ENCODE data around the gene MS4A7. TPM values are rescaled to one million over a fixed set of nuclear protein-coding genes. Genes with fewer than 3 reads are reported as not detected.

Gene MS4A7
- total and polyA plus RNA-seq, 2 experiments from 2014 or later = not detected

DNA sequence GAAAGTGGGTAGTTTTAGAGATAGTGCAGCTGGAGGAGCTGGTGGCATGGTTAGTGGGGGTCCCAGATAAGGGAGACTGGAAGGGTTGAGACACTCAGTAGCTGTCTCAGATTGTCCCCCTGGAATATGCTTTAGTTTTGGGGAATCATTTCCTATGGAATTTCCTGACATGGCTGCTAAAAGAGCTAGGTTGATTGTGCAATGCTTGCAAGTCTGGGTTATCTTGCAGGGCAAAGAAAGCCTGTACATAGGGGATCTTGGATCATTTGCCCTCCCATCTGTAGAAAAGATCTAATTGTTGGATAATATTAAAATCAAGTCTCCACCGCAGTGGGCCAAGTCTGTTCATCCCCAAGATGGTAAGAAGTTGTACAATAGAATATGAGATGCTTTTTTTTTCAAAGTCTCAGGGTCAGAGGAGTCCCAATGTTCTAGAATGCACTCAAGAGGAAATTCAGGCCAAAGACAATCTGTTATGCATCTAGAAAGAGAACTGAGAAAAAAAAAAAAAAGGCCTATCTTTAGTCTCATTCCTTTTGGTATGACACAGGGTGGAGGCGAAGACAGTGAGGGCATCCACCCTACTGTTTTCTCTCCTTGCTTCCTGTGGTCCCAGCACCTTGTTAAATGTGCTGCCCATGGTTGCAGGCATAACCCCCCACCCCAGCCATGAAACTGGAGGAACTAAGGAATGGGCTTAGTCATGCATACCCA lies 31.1 kb upstream of the MS4A7 start:
- no peak for TF ChIP-seq EZH2phosphoT487 (IDR thresholded peaks at IDR 0.05; ENCODE audit: insufficient read depth, low read depth)
- TF ChIP-seq EZH2 (IDR thresholded peaks at IDR 0.05; ENCODE audit: insufficient read depth, poor library complexity, severe bottlenecking) = no peak
- Histone ChIP-seq H3K9me2 (ENCODE audit: insufficient read depth) (no peaks in the 10 kb centered on the region), H3F3A (ENCODE audit: insufficient read depth) (no peaks in the 10 kb centered on the region), H3K9me3 (ENCODE audit: low read depth) (no peaks in the 10 kb centered on the region), H3K79me2 (ENCODE audit: insufficient read depth) (no peaks in the 10 kb centered on the region), H3K4me1 (ENCODE audit: insufficient read depth) (no peaks in the 10 kb centered on the region), H3K9ac (no peak overlapping the region), H3K4me3 (no peak overlapping the region), H4K20me1 (ENCODE audit: insufficient read depth) (no peaks in the 10 kb centered on the region), H3K36me3 (ENCODE audit: low read depth) (no peaks in the 10 kb centered on the region), H3K27ac (no peak overlapping the region), H3K4me2 (ENCODE audit: unreplicated experiment) (no peak overlapping the region), H3K27me3 (replicated peaks; ENCODE audit: insufficient read depth) (no peaks in the 10 kb centered on the region), H2AFZ (no peak overlapping the region)
- 33 to 37% methylated on average over 2 of the region's 2 CpGs for WGBS, 2 experiments (ENCODE audit: low coverage in 1 of 2, low lambda C conversion rate in 2 of 2, missing lambda C conversion rate in 2 of 2)
- in situ Hi-C loops (cut with MboI) = no loop called here
- no peak for DNase-seq

DNA sequence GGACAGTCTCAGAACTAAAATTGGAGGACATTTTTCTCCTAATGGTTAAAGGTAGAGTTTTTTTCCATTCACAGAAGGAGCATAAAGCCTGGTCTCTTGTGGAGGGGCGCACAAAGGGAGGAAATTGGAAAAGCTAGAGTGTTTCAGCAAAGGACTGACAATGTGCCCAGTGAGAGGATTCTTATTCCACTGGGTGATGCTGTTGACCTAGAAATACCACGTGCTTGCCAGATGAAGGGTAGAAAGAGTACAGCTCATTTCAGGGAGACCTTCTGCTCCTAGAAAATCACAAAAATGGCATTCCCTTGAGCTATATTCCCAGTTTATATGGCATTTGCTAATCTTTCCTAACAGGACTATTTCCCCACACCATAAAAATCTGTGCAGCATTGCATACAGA lies 30.2 kb upstream of the MS4A7 start:
- no peak for TF ChIP-seq EZH2 (IDR thresholded peaks at IDR 0.05; ENCODE audit: insufficient read depth, poor library complexity, severe bottlenecking)

DNA sequence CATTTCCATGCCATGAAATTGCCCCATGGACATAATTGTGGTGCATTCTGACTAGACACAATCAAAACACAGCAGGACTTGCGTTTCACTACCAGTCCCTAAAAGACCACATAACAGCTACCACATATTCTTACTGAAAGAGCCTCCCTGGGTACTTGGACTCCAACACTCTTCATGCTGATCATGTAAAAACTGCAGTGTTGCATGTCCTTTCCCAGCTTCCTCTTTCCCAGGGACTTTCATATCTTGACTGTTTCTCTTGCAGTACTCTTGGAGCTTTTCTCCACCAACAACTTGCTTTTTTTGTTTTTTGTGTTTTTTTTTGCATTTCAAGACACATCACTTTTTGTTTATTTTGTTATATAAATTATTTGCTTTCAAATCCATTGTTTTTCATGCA lies 28.3 kb upstream of the MS4A7 start:
- TF ChIP-seq EZH2phosphoT487 (IDR thresholded peaks at IDR 0.05; ENCODE audit: insufficient read depth, low read depth) (no peak), EZH2 (IDR thresholded peaks at IDR 0.05; ENCODE audit: insufficient read depth, poor library complexity, severe bottlenecking) (no peak)
- Histone ChIP-seq H3K27me3 (replicated peaks; ENCODE audit: insufficient read depth) (no peaks in the 10 kb centered on the region), H3K4me3 (no peak overlapping the region), H3K9me2 (ENCODE audit: insufficient read depth) (no peaks in the 10 kb centered on the region), H3K4me2 (ENCODE audit: unreplicated experiment) (no peak overlapping the region), H3K27ac (no peak overlapping the region), H3K79me2 (ENCODE audit: insufficient read depth) (no peaks in the 10 kb centered on the region), H3F3A (ENCODE audit: insufficient read depth) (no peaks in the 10 kb centered on the region), H3K9me3 (ENCODE audit: low read depth) (no peaks in the 10 kb centered on the region), H2AFZ (no peak overlapping the region), H3K36me3 (ENCODE audit: low read depth) (no peaks in the 10 kb centered on the region), H3K4me1 (ENCODE audit: insufficient read depth) (no peaks in the 10 kb centered on the region), H4K20me1 (ENCODE audit: insufficient read depth) (no peaks in the 10 kb centered on the region), H3K9ac (no peak overlapping the region)
- WGBS, 2 experiments (ENCODE audit: low coverage in 1 of 2, low lambda C conversion rate in 2 of 2, missing lambda C conversion rate in 2 of 2) = 7 to 30% methylated on average over 1 of the region's 1 CpG
- in situ Hi-C loops (cut with MboI) = no loop called here
- DNase-seq = no peak

More for the DNA sequence above, 30.2 kb upstream of the MS4A7 start:
- no peaks in the 10 kb centered on the region for H3K79me2 ChIP-seq (ENCODE audit: insufficient read depth)
- no peaks in the 10 kb centered on the region for H4K20me1 ChIP-seq (ENCODE audit: insufficient read depth)
- no peaks in the 10 kb centered on the region for H3F3A ChIP-seq (ENCODE audit: insufficient read depth)
- no peak overlapping the region for H3K27ac ChIP-seq
- no peaks in the 10 kb centered on the region for H3K9me2 ChIP-seq (ENCODE audit: insufficient read depth)
- H2AFZ ChIP-seq = no peak overlapping the region
- no peaks in the 10 kb centered on the region for H3K9me3 ChIP-seq (ENCODE audit: low read depth)
- H3K36me3 ChIP-seq (ENCODE audit: low read depth) = no peaks in the 10 kb centered on the region
- no peaks in the 10 kb centered on the region for H3K27me3 ChIP-seq (replicated peaks; ENCODE audit: insufficient read depth)
- H3K4me2 ChIP-seq (ENCODE audit: unreplicated experiment) = no peak overlapping the region
- H3K9ac ChIP-seq = no peak overlapping the region
- 13 to 19% methylated on average over 2 of the region's 2 CpGs for WGBS, 2 experiments (ENCODE audit: low coverage in 1 of 2, low lambda C conversion rate in 2 of 2, missing lambda C conversion rate in 2 of 2)
- no peaks in the 10 kb centered on the region for H3K4me1 ChIP-seq (ENCODE audit: insufficient read depth)
- no peak for DNase-seq
- in situ Hi-C loops (cut with MboI) = no loop called here
- H3K4me3 ChIP-seq = no peak overlapping the region

DNA sequence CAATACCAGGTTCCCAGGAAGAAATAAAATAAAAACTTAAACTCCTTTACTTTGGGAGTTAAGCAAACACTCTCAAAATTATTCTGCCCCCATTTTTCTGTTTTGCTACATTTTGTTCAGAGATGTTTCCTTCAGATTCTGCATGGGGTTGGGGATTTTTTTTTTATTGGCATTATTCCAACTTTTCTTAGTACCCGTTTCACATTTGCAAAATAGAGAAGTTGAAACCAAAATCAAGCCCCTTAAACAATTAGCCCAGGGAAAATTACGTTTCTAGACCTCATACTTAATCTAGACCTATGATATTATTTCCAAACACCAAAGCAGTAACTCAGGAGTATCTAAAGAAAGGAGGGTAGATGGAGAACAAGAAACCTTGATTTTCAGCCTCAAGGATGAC lies 20.6 kb upstream of the MS4A7 start:
- Histone ChIP-seq H3K4me2 (ENCODE audit: unreplicated experiment) (no peak overlapping the region), H3K9me3 (ENCODE audit: low read depth) (no peaks in the 10 kb centered on the region), H3K79me2 (ENCODE audit: insufficient read depth) (no peaks in the 10 kb centered on the region), H3K27me3 (replicated peaks; ENCODE audit: insufficient read depth) (no peaks in the 10 kb centered on the region), H3K9ac (no peak overlapping the region), H3K9me2 (ENCODE audit: insufficient read depth) (no peaks in the 10 kb centered on the region), H3K36me3 (ENCODE audit: low read depth) (no peaks in the 10 kb centered on the region), H2AFZ (no peak overlapping the region), H3K4me3 (no peak overlapping the region), H3K27ac (no peak overlapping the region), H3F3A (ENCODE audit: insufficient read depth) (no peaks in the 10 kb centered on the region), H3K4me1 (ENCODE audit: insufficient read depth) (no peaks in the 10 kb centered on the region), H4K20me1 (ENCODE audit: insufficient read depth) (no peaks in the 10 kb centered on the region)
- TF ChIP-seq EZH2 (IDR thresholded peaks at IDR 0.05; ENCODE audit: insufficient read depth, poor library complexity, severe bottlenecking) = no peak
- no peak for TF ChIP-seq EZH2phosphoT487 (IDR thresholded peaks at IDR 0.05; ENCODE audit: insufficient read depth, low read depth)
- in situ Hi-C loops (cut with MboI) = no loop called here
- 2 to 3% methylated on average over 2 of the region's 2 CpGs for WGBS, 2 experiments (ENCODE audit: low coverage in 1 of 2, low lambda C conversion rate in 2 of 2, missing lambda C conversion rate in 2 of 2)
- DNase-seq = no peak

Measured in GM23248 (cell line).